Measurements from ENCODE around the gene CRIP3.
"Not testable (repeated sequence)": the region's sequence is repeated elsewhere in the genome, so short reads cannot be mapped to it uniquely, and the experiment has no call there.

CRIP3 gene

DNA sequence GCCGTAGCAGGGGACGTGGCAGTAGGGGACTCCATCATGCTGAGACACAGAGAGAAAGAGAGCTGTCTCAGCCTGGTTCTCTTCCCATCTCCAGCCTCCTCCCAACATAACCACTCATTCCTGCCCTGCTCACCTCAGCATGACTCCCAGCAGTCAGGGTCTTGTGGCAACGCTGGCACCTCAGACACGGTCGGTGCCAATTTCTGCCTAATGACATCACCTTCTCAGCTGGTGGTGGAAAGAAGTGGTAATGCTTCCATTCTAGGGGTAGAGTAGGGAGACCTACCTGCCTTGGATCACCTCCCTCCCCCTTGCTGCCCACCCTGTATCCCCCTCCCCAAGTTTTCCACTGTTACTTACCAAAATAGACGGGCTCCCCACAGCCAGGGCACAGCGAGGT lies 2.5 kb downstream of the CRIP3 start:
- no peak for DNase-seq (ENCODE audit: low read depth)

DNA sequence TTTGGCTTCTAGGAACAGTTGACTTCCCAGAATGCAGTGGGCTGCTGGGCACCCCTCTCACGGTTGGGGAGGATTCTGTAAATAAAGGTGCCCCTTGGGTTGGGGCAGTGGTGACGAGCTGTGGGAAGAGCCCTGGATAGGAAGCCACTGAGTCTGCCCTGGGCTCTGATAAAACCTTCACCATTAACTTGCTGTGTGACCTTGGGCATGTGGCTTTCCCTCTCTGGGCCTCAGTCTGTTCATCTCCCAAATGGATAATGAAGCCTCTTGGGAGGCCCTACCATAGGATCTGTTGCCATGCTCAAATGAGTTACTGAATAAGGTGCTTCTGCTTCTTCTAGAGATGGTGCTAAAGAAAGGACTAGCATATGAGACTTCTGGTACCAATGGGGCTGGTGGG lies 3.7 kb downstream of the CRIP3 start:
- no peak for DNase-seq (ENCODE audit: low read depth)

DNA sequence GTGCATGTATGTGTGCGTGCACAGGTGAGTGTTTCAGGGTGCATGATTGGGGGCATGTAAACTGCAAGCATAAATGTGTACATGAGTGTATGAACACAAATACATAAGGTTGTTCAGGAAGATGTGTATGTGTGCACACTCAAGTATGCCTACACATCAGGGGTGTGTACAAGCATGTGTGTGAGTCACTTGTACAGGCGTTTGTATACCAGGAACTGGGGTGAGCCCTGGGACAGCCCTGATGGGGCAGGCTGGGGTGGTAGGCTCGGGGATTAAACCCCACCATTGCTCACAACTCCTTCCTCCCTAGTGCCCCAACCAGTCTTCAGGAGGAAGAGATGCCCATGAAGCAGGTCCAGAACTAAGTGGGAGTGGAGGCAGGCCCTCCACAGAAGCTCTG lies 4.3 kb downstream of the CRIP3 start:
- no peak for DNase-seq (ENCODE audit: low read depth)

DNA sequence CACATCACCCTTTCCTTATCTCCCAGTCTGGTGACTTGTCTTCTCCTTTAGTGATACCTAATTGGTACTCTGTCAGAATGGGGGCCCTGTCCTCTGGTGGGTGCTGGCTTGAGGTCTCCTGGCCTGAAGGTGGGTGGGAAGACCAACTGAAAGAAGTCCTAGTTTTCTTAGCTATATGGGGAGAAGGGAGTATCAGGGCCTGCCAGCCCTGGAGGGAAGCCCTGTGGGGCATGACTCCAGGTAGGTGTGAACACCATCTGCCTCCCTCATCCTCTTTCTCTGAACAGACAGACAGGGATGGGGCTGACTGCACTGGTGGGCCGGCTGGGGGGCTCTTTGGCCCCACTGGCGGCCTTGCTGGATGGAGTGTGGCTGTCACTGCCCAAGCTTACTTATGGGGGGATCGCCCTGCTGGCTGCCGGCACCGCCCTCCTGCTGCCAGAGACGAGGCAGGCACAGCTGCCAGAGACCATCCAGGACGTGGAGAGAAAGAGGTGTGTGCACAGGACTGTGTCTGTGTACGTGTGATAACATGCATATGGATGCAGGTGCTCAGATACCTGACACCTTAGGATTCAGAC lies 4.8 kb downstream of the CRIP3 start:
- DNase-seq (ENCODE audit: low read depth), result no peak

DNA sequence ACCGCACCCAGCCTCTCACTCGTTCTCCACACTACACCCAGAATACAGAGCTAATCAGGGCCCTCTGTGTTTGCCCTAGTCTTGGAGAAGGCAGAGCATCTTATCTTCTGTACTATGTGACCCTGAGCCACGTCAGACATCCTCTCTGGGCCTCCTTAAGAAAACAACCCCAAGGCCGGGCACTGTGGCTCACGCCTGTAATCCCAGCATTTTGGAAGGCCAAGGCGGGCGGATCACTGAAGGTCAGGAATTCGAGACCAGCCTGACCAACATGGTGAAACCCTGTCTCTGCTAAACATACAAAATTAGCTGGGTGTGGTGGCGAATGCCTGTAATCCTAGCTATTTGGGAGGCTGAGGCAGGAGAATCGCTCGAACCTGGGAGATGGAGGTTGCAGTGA lies 5.6 kb downstream of the CRIP3 start:
- not testable (repeated sequence) for DNase-seq (ENCODE audit: low read depth)

DNA sequence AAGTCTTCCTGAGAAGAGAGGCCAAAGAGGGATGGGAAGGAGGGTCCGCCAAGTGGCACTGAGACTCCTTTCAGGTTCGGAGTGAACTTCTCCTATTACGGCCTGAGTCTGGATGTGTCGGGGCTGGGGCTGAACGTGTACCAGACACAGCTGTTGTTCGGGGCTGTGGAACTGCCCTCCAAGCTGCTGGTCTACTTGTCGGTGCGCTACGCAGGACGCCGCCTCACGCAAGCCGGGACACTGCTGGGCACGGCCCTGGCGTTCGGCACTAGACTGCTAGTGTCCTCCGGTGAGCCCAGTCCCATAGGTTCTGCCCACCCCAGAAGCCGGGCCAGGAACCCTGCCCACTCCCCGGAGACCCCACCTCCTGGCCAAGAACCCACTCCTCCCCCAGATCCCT lies 6.5 kb downstream of the CRIP3 start:
- no peak for DNase-seq (ENCODE audit: low read depth)

DNA sequence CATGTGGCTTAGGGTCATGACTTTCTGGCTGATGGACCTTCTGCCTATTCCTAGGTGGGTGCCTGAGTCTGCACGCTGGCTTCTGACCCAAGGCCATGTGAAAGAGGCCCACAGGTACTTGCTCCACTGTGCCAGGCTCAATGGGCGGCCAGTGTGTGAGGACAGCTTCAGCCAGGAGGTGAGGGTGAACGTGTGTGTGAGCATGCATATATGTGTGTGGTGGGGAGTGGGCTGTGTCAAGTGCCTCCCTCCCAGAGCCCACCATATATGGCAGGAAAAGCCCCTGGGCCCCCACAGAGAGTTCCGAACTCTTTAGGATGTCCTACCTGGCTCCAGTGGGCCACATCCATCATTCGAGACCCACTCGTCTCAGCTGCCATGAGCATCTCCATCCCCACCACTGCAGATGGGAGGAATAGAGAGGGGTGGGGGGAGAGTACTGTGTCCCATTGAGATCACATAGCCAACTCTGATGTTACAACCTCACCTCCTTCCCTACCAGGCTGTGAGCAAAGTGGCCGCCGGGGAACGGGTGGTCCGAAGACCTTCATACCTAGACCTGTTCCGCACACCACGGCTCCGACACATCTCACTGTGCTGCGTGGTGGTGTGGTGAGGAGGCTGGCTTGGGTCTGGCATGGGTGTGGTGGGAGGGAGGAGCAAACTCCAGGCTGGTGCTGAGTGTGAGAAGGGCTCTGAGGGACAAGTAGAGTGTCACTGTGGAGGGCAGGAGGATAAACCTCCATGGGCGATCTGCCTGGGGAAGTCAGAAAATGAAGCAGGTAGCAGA lies 7.3 kb downstream of the CRIP3 start:
- DNase-seq (ENCODE audit: low read depth), result no peak

DNA sequence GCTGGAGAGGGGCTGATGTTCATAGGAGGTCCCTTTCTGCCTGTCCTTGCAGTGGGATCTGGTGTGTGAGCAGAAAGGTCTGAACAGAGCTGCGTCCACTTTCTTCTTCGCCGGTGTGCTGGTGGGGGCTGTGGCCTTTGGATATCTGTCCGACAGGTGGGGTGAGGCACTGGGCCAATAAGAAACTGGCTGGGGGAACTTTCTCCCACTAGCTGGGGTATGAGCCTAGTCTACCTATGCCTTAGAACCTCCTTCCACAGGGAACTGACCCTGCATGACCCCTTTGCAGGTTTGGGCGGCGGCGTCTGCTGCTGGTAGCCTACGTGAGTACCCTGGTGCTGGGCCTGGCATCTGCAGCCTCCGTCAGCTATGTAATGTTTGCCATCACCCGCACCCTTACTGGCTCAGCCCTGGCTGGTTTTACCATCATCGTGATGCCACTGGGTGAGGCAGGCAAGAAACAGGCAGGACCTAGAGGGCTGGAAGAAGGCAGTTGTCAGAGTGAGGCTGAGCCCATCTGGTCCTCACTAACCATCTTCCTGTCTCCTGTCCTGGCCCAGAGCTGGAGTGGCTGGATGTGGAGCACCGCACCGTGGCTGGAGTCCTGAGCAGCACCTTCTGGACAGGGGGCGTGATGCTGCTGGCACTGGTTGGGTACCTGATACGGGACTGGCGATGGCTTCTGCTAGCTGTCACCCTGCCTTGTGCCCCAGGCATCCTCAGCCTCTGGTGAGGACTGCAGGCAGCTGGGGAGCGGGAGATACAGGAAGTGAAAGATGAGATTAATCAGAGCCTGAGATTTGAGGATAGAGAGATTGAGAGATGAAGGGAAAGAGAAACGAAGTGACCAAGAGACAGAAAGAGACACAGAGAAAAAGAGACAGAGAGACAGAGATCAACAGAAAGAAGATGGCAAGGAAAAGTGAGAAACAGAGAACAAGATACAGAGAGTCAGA lies 9.0 kb downstream of the CRIP3 start:
- no peak for DNase-seq (ENCODE audit: low read depth)

DNA sequence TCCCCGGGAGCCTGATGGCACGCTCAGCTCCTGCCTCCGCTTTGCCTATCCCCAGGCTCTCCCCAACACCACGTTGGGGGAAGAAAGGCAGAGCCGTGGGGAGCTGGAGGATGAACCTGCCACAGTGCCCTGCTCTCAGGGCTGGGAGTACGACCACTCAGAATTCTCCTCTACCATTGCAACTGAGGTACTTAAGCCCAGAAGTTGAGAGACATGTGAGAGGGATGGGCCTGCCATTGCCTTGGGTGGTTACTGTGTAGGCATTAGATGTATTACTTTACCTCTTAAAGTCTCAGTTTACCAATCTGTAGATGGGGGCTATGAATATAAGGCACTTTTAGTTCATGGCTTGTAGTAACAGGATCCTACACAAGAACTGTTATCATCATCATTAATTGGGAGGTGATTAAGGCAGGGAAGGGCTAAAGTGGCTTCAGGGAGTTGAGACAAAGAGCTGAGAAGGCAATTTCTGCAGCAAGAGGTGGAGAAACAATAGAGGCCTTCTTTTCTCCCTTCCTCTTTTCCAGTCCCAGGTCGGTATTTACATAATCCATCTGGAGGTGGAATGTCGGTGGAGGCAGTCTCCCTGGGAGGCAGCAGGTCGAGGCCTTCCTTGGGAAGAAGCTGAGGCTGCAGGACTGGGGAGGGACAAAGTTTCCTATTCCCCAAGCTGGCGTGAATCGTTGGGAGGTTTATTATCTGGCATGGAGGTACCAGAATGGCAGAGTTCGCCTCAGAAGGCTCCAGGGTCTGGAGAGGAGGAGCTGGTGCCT lies 9.9 kb downstream of the CRIP3 start:
- no peak for DNase-seq (ENCODE audit: low read depth)

DNA sequence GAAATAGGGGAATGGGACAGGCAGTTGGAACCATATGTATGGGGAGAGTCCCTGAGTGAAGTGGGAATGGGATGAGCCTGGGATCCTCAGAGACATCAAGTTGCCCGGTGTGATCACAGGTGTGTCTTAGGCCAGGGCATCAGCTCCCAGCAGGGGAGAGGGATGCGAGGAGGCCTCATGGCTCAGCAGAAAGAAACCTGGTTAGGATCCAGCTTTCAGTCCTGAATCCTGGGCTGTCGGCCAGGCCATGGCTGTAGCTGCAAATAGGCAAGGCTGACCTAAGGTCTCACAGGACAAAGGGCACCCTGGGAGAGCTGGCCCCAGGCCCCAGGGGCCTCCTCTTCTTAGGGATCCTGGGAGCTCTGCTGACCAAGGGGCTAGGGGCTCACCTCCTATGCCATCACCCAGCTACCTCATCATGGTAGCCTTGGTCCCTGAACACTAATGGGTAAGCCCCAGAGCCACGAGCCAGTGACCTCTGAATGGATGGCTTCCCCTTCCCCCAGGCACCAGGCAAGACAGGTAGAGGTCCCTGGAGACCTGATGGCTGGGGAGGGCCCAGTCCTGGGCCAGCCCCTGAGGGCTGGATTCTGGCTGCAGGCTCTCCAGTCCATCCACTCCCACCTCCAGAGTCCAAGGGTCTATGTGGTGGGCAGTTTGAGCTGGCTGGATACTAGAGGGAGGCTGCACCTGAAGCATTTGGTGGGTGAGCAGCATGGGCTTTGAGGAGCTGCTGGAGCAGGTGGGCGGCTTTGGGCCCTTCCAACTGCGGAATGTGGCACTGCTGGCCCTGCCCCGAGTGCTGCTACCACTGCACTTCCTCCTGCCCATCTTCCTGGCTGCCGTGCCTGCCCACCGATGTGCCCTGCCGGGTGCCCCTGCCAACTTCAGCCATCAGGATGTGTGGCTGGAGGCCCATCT lies 10.7 kb downstream of the CRIP3 start, which contains the start of gene SLC22A7:
TSS of gene SLC22A7 (plus strand) at position 617 of the 921 bp plus-strand sequence. CDS start at position 716, 99 bp downstream.
- DNase-seq (ENCODE audit: low read depth), result no peak

DNA sequence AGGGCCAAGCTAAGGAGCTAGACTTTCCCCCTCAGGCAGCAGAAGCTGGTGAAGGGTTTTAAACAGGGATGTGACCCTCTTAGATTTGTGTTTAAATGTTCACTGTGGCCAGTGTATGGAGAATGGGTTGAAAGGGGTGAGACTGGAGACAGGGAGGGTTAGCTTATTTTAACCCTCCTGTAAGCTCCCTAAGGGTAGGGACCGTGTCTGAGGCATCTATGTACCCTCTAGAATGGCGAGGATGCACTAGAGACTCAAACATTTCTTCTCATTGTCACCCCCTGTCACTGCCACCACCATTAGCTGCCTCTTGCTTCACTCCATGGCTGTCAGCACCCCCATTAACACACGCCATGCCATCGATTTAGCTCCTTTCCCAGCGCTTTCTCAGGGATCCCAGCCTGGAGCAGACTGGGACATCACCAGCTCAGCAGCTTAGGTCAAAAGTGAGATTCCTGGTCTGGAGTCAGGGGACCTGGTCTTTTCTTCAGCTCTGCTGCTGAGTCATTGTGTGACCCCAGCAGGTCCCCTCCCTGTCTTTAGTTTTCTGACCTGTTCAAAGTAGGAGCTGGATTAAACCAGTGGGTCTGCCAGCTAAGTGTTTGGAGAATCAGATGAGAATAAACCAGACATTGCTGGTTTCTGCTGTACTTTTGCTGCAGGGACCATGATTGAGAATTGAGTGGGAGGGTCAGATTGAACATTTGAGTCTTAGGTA lies 11.7 kb downstream of the CRIP3 start:
- DNase-seq (ENCODE audit: low read depth), result no peak

DNA sequence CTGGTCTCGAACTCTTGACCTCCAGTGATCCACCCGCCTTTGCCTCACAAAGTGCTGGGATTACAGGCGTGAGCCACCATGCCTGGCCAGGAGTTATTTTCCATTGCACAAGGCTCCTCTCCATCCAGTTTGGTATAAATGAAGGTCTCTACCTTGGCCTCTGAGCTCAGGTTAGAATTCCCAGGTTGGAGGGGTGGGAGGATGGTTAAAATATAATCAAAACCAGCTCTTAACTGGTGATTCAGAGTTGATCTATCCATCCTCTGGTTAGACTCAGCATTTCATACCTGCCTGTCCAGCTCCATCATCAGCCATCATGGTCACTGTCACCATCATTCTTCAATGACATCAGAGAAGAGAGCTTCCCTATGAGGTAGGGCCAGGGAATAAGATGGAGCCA lies 13.2 kb downstream of the CRIP3 start:
- no peak for DNase-seq (ENCODE audit: low read depth)

DNA sequence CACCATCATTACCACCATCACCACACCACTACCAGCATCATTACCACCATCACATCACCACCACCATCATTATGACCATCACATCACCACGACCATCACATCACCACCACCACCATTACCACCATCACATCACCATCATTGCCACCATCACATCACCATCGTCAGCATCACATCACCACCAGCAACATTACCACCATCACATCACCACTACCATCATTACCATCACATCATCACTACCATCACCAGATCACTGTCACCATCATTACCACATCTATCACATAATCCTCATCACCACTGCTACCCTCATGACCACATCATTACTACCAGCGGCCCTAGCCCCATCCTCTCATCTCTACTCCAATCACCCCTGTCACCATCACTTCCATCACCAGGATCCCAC lies 14.1 kb downstream of the CRIP3 start:
- DNase-seq (ENCODE audit: low read depth), result no peak

DNA sequence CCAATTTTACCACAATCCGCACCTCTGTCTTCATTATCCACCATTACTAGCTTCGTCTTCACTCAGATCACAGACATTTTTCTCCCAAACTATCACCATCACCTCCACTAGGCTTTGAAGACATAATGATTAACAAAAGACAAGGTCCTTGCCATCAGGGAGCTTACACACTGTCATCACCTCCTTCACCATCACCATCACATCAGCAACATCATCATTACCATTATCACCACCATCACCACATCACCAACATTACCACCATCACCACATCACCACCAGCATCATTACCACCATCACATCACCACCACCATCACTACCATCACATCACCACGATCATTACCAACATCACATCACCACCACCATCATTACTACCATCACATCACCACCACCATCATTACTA lies 14.9 kb downstream of the CRIP3 start:
- no peak for DNase-seq (ENCODE audit: low read depth)

DNA sequence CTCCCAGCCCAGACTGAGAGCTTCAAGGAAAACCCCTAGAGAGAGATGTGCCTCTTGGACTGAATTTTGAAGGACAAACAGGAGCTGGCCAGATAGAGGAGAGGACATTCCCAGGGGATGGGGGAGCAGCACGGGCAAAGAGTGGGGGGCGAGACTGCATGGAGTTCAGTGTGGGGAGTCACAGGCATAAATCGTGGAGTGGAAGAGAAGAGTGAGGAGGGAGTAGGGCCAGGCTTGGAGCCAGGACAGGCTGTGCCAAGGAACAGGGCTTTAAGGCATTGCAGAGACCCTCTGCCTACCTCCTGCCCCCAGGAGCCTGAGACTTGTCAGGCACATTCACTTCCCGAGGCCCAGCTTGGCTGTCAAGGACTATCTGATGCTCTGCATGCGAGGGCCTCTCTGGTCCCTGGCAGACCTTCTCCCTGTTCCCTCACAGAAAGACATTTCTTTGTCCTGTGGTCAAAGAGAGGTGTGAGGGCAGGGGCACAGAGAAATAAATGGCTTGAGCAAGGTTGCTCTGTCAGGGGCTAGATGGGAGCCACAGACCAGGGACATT lies 15.8 kb downstream of the CRIP3 start:
- DNase-seq (ENCODE audit: low read depth), result no peak

DNA sequence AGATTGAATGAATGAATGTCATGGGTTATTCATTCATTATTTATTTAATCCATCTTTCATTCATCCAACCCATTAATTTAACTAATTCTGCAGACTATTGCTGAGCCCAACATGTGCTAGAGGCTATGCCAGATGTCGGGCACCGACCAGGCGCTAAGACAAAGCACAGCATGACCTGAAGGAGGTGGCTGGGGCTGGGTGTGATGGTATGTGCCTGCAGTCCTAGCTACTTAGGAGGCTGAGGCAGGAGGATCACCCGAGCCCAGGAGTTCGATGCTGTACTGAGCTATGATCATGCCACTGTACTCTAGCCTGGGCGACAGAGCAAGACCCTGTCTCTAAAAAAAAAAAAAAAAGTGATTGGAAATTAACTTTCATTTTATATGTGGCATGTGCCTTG lies 16.3 kb downstream of the CRIP3 start:
- no peak for DNase-seq (ENCODE audit: low read depth)

DNA sequence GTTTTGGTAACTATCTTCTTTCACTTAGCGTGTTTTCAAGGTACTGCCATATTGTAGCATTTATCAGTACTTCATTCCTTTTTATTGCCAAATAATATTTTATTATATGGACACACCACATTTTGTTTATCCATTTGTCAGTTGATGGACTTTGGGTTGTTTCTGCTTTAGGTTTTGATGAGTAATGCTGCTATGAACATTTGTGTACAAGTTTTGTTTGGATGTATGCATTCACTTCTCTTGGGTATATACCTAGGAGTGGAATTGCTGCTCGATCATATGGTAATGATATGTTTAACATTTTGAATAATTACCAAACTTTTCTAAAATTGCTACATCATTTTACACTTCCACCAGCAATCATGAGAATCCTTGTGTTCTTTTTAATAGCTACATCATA lies 16.9 kb downstream of the CRIP3 start:
- DNase-seq (ENCODE audit: low read depth), result no peak

DNA sequence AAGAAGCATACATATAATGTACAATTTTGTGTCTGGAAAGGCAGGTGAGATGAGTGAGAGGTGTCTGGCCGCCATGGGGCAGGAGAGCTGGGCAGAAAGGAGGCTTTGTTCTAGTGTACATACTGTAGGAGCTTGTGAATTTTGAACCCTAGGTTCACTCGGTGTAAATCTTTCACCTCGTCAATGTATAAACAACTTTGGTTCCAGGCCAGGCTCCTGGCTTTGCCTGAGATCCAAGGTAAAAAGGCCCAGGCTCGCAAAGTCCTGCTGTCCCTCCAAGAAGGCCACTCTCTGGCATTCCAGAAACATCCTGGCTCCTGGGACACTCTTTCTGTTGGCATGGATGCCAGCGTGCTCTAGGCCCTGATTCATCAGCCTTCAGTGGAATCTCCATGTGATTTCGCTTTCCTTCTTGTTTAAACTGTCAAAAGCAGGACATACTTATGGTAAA lies 17.7 kb downstream of the CRIP3 start:
- no peak for DNase-seq (ENCODE audit: low read depth)

DNA sequence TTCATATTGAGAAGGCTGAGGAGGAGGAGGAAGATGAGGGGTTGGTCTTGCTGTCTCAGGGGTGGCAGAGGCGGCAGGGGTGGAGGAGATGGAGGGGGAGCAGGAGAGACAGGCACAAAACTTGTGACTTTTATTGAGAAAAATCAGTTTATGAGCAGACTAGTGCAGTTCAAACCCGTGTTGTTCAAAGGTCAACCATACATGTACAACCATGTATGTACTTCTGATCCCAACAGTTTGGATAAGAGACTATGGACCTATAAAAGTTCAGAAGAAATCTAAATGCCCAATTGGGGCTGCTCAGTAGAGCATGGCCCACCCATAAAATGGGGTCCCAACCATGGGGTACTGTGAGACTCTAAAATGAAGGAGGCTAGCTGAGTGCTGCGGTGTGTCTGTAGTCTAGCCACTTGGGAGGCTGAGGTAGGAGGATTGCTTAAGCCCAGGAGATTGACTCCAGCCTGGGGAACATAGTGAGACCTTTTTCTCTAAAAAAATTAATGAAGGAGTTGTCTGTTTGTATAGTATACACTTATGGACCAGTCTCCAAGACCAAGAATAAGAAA lies 18.2 kb downstream of the CRIP3 start:
- DNase-seq (ENCODE audit: low read depth), result no peak
